Head of caudate nucleus (tissue), 42 donors: ENCODE results near the gene CDX2.

ENCODE experiments used
- DNase-seq, 42 donors: peaks; one replicate each; pipeline versions ENCODE4 v3.0.0 to v3.0.0-alpha.2; 2020 to 2021; ENCODE audit warnings: mixed read lengths in 7 of 42
- intact Hi-C: fragments of 100-400 bp; cut with DNase I; formaldehyde crosslinking; loops from one replicate; pipeline ENCODE4 v1.15.0; 2022

CDX2 gene

GRCh38 chr13:27921961-27922882, 46.9 kb downstream of the CDX2 start:
- intact Hi-C loops = no loop called here

GRCh38 chr13:27921421-27921960, 47.6 kb downstream of the CDX2 start:
- DNase-seq = no peak
- intact Hi-C loops = no loop called here

More at GRCh38 chr13:27921961-27922882, 46.9 kb downstream of the CDX2 start:
- DNase-seq = no peak

GRCh38 chr13:27920677-27921420, 48.3 kb downstream of the CDX2 start:
- no peak for DNase-seq
- intact Hi-C loops = no loop called here

- intact Hi-C loops = no loop called here
- peak in 11 of 42 donors; percentile 9 to 55 (median 32) for DNase-seq
These were observed 49.0 kb downstream of the CDX2 start, which contains the start of gene PDX1 for GRCh38 chr13:27919934-27920676. Gene PDX1 (plus strand): TSS chr13:27920000. CDS start chr13:27920139, 139 bp downstream.

GRCh38 chr13:27919659-27919933, 49.5 kb downstream of the CDX2 start:
- DNase-seq = peak in 2 of 42 donors; percentile 6 to 12
- intact Hi-C loops = no loop called here

- DNase-seq = no peak
- intact Hi-C loops = no loop called here
These were observed 50.0 kb downstream of the CDX2 start for GRCh38 chr13:27918918-27919658.

- no peak for DNase-seq
- intact Hi-C loops = no loop called here
These were observed 50.8 kb downstream of the CDX2 start for GRCh38 chr13:27918041-27918917.

- intact Hi-C loops = no loop called here
- DNase-seq = no peak
These were observed 51.8 kb downstream of the CDX2 start for GRCh38 chr13:27917121-27917947.

GRCh38 chr13:27915301-27916207, 53.6 kb downstream of the CDX2 start:
- intact Hi-C loops = no loop called here

GRCh38 chr13:27913160-27913559, 56.0 kb downstream of the CDX2 start:
- intact Hi-C loops = no loop called here

More at GRCh38 chr13:27915301-27916207, 53.6 kb downstream of the CDX2 start:
- DNase-seq = no peak

GRCh38 chr13:27911521-27911920, 57.6 kb downstream of the CDX2 start:
- DNase-seq = no peak
- intact Hi-C loops = no loop called here

More at GRCh38 chr13:27913160-27913559, 56.0 kb downstream of the CDX2 start:
- DNase-seq = no peak
